ENCODE results near the gene ZFAND2A.

The ZFAND2A gene

GRCh38 chr7:1137517-1138167, 22.4 kb downstream of the ZFAND2A start:
- ChIA-PET POLR2A (interaction anchor here (0.9 to 2.5 kb wide), 4 partner anchors 14 to 163 kb away, joined by 3 to 9 read pairs (median 6); partner anchors contain the start of gene ZFAND2A), CTCF (interaction anchor here (0.6 to 2.8 kb wide), 6 partner anchors 11 to 144 kb away, joined by 3 to 13 read pairs (median 4); no protein-coding TSS in a partner anchor)
- TF ChIP-seq TARDBP (IDR thresholded peaks at IDR 0.05) = no peak
- no peak for TF ChIP-seq LEF1 (IDR thresholded peaks at IDR 0.05; ENCODE audit: borderline replicate concordance)
- TF ChIP-seq ARNT (IDR thresholded peaks at IDR 0.05) = no peak
- no peak for TF ChIP-seq SUZ12 (IDR thresholded peaks at IDR 0.05)
- no peak for TF ChIP-seq L3MBTL2 (conservative IDR thresholded peaks at IDR 0.05)
- no peak for TF ChIP-seq FOXA1 (IDR thresholded peaks at IDR 0.05)
- TF ChIP-seq ZNF384 (IDR thresholded peaks at IDR 0.05) = no peak
- no peak for TF ChIP-seq SP1 (IDR thresholded peaks at IDR 0.05)
- no peak for TF ChIP-seq HDGF (IDR thresholded peaks at IDR 0.05; ENCODE audit: borderline replicate concordance)
- no peak for TF ChIP-seq ELF4 (IDR thresholded peaks at IDR 0.05)
- TF ChIP-seq CTBP1 (IDR thresholded peaks at IDR 0.05; ENCODE audit: borderline replicate concordance) = no peak
- no peak for TF ChIP-seq FOXK2 (IDR thresholded peaks at IDR 0.05)
- no peak for TF ChIP-seq BHLHE40 (IDR thresholded peaks at IDR 0.05; ENCODE audit: borderline replicate concordance)
- no peak for TF ChIP-seq NFRKB (IDR thresholded peaks at IDR 0.05)
- TF ChIP-seq FOXM1 (IDR thresholded peaks at IDR 0.05; ENCODE audit: borderline replicate concordance) = no peak
- no peak for TF ChIP-seq PKNOX1 (IDR thresholded peaks at IDR 0.05)
- no peak for DNase-seq (ENCODE audit: extremely low spot score)

- TF ChIP-seq ARNT (IDR thresholded peaks at IDR 0.05) (no peak), FOXM1 (IDR thresholded peaks at IDR 0.05; ENCODE audit: borderline replicate concordance) (no peak), SUZ12 (IDR thresholded peaks at IDR 0.05) (no peak), LEF1 (IDR thresholded peaks at IDR 0.05; ENCODE audit: borderline replicate concordance) (no peak), PKNOX1 (IDR thresholded peaks at IDR 0.05) (peak; percentile 35; the same call in 1 of the 2 replicates), FOXA1 (IDR thresholded peaks at IDR 0.05) (no peak), ELF4 (IDR thresholded peaks at IDR 0.05) (no peak), FOXK2 (IDR thresholded peaks at IDR 0.05) (no peak)
- no peak for DNase-seq (ENCODE audit: extremely low spot score)
- POLR2A ChIA-PET = interaction anchor here (1.0 to 2.5 kb wide), 2 partner anchors 24 to 39 kb away, joined by 3 to 9 read pairs; partner anchors contain the start of gene ZFAND2A
- CTCF ChIA-PET = interaction anchor here (0.6 to 2.8 kb wide), 5 partner anchors 13 to 144 kb away, joined by 3 to 13 read pairs (median 4); no protein-coding TSS in a partner anchor
These were observed 23.0 kb downstream of the ZFAND2A start for GRCh38 chr7:1136841-1137516.

- no peak for TF ChIP-seq L3MBTL2 (conservative IDR thresholded peaks at IDR 0.05)
- TF ChIP-seq SP1 (IDR thresholded peaks at IDR 0.05) = no peak
- no peak for TF ChIP-seq HDGF (IDR thresholded peaks at IDR 0.05; ENCODE audit: borderline replicate concordance)
- TF ChIP-seq TARDBP (IDR thresholded peaks at IDR 0.05) = no peak
- TF ChIP-seq FOXK2 (IDR thresholded peaks at IDR 0.05) = no peak
- no peak for TF ChIP-seq CTBP1 (IDR thresholded peaks at IDR 0.05; ENCODE audit: borderline replicate concordance)
- no peak for TF ChIP-seq FOXM1 (IDR thresholded peaks at IDR 0.05; ENCODE audit: borderline replicate concordance)
- no peak for TF ChIP-seq ZNF384 (IDR thresholded peaks at IDR 0.05)
- no peak for TF ChIP-seq LEF1 (IDR thresholded peaks at IDR 0.05; ENCODE audit: borderline replicate concordance)
- TF ChIP-seq FOXA1 (IDR thresholded peaks at IDR 0.05) = no peak
- TF ChIP-seq ARNT (IDR thresholded peaks at IDR 0.05) = no peak
- TF ChIP-seq ELF4 (IDR thresholded peaks at IDR 0.05) = no peak
- no peak for TF ChIP-seq NFRKB (IDR thresholded peaks at IDR 0.05)
- TF ChIP-seq SUZ12 (IDR thresholded peaks at IDR 0.05) = no peak
- no peak for TF ChIP-seq PKNOX1 (IDR thresholded peaks at IDR 0.05)
- TF ChIP-seq BHLHE40 (IDR thresholded peaks at IDR 0.05; ENCODE audit: borderline replicate concordance) = no peak
- ChIA-PET CTCF (no interaction called here), POLR2A (no interaction called here)
- no peak for DNase-seq (ENCODE audit: extremely low spot score)
These were observed 25.0 kb downstream of the ZFAND2A start for GRCh38 chr7:1134951-1135350.

GRCh38 chr7:1131471-1132265, 28.3 kb downstream of the ZFAND2A start:
- ChIA-PET POLR2A (no interaction called here), CTCF (interaction anchor here (1.4 kb wide), 1 partner anchor 8 kb away, joined by 5 read pairs; no protein-coding TSS in a partner anchor)
- DNase-seq (ENCODE audit: extremely low spot score) = no peak
- TF ChIP-seq FOXA1 (IDR thresholded peaks at IDR 0.05) = no peak
- TF ChIP-seq SP1 (IDR thresholded peaks at IDR 0.05) = no peak
- TF ChIP-seq FOXK2 (IDR thresholded peaks at IDR 0.05) = no peak
- TF ChIP-seq L3MBTL2 (conservative IDR thresholded peaks at IDR 0.05) = no peak
- no peak for TF ChIP-seq PKNOX1 (IDR thresholded peaks at IDR 0.05)
- TF ChIP-seq ARNT (IDR thresholded peaks at IDR 0.05) = no peak
- TF ChIP-seq FOXM1 (IDR thresholded peaks at IDR 0.05; ENCODE audit: borderline replicate concordance) = no peak
- no peak for TF ChIP-seq ELF4 (IDR thresholded peaks at IDR 0.05)
- TF ChIP-seq ZNF384 (IDR thresholded peaks at IDR 0.05) = no peak
- TF ChIP-seq HDGF (IDR thresholded peaks at IDR 0.05; ENCODE audit: borderline replicate concordance) = no peak
- TF ChIP-seq CTBP1 (IDR thresholded peaks at IDR 0.05; ENCODE audit: borderline replicate concordance) = no peak
- no peak for TF ChIP-seq BHLHE40 (IDR thresholded peaks at IDR 0.05; ENCODE audit: borderline replicate concordance)
- no peak for TF ChIP-seq LEF1 (IDR thresholded peaks at IDR 0.05; ENCODE audit: borderline replicate concordance)
- no peak for TF ChIP-seq SUZ12 (IDR thresholded peaks at IDR 0.05)
- TF ChIP-seq NFRKB (IDR thresholded peaks at IDR 0.05) = no peak
- no peak for TF ChIP-seq TARDBP (IDR thresholded peaks at IDR 0.05)

Data from HEK293T (cell line).